ENCODE data around the gene FRAS1.
"Not testable (repeated sequence)": the region's sequence is repeated elsewhere in the genome, so short reads cannot be mapped to it uniquely, and the experiment has no call there.

The FRAS1 gene

GRCh38 chr4:78525559-78525958, 468.4 kb downstream of the FRAS1 start:
- DNase-seq: no peak

GRCh38 chr4:78527103-78527502, 470.0 kb downstream of the FRAS1 start:
- no peak for DNase-seq

DNA sequence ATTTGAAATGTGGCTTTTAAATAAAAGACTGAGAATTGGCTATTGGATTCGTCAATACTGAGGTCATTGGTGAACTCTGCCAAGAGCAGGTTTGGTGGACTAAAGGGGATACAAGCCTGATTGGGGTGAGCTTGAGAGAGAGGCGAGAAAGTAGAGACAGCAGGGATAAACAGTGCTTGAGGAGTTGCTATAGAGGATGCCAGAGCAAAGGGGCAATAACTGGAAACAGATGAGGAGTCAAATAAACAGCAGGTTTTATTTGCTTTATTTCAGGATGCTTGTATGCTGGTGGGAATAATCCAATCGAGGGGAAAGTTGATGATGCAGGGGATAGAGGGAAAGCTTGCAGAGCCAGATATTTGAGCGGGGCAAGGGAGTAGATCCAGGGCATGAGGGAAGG, 470.4 kb downstream of the FRAS1 start:
- DNase-seq: no peak

GRCh38 chr4:78528327-78528726, 471.2 kb downstream of the FRAS1 start:
- DNase-seq: no peak

- no peak for DNase-seq
These were observed 472.6 kb downstream of the FRAS1 start for GRCh38 chr4:78529569-78530209.

DNA sequence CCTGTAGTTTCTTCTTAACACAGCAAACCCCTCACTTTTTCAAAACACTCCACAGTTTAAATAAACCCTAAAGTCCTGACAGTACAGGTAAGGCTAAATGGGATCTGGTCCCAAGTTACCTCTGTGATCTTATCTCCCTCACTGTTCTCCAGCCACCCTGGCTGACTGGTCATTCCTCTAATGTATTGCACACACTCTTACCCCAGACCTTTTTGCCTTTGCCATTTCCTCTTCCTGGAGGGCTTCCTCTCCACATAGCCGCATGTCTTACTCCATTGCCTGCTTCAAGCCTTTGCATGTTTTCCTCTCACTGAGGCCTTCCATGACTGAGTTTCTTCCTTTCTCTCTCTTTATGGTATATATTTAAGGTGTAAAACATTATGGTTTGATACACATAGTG, 474.9 kb downstream of the FRAS1 start:
- no peak for DNase-seq

GRCh38 chr4:78533854-78534253, 476.7 kb downstream of the FRAS1 start:
- DNase-seq: no peak

- DNase-seq: no peak
These were observed 477.3 kb downstream of the FRAS1 start for GRCh38 chr4:78534286-78534955.

DNA sequence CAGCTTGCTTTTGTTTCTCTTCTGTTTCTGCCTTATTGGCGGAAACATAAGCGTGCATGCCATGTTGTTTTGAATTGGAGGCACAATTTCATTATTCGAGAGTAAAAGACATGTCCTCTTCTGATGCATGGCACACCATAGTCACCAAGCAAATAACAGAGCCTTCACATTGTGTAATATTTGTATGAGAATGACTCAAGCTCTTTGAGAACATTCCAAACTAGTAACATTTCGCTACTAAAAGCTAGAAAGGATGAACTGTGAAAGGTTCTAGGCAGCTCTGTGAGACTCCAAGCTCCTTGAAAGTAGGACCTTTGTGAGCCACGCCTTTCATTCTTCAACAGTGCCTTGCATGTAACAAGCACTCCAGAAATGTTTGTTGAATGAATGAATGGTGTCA, 485.2 kb downstream of the FRAS1 start:
- no peak for DNase-seq

GRCh38 chr4:78543424-78544125, 486.5 kb downstream of the FRAS1 start:
- DNase-seq: no peak

- DNase-seq: no peak
These were observed 487.6 kb downstream of the FRAS1 start for GRCh38 chr4:78544678-78545077.

DNA sequence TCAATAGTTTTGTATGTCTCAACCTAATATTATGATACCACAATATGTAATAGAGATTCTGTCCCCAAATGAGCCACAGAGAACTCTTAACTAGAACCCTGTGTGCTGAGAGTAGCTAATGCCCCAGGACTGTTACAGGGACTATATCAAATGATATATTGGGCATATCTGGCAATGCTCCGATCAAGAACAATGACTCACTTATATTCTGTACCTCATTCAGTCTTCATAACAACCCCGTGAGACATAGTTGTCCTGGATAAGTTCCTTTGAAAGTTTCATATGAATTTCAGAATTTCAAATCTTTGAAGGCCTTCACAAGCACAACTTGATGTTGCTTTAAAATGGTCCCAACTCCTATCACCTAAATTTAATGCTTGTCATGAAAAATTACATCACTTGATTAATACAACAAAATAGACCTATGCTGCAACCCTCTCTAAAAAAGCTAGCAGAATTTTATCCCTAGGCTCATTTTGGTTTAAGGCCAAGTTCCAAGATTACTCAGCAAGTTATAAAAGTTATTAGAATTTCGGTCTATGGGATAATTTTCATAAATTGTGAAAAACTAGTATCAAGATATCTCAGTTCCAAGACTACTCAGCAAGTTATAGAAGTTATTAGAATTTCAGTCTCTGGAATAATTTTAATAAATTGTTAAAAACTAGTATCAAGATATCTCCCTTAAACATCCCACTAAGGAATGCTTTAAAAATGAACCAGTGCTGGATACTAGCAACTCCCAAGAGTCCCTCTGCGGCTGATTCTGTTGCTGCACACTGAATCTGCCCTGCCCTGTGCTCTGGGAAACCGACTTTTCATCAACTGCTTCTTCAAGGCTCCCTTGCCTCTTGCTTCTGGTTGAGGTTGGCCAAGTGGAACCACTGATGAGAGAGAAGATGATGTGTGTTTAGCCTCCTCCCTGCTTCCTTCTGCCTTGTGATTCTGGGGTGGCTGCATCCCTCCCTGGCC, 488.4 kb downstream of the FRAS1 start:
- DNase-seq: no peak

DNA sequence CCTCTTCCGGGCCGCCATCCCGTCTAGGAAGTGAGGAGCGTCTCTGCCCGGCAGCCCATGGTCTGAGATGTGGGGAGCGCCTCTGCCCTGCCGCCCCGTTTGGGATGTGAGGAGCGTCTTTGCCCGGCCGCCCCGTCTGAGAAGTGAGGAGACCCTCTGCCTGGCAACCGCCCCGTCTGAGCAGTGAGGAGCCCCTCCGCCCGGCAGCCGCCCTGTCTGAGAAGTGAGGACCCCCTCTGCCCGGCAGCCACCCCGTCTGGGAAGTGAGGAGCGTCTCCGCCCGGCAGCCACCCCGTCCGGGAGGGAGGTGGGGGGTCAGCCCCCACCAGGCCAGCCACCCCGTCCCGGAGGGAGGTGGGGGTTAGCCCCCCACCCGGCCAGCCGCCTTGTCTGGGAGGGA, 490.8 kb downstream of the FRAS1 start:
- DNase-seq: not testable (repeated sequence)

DNA sequence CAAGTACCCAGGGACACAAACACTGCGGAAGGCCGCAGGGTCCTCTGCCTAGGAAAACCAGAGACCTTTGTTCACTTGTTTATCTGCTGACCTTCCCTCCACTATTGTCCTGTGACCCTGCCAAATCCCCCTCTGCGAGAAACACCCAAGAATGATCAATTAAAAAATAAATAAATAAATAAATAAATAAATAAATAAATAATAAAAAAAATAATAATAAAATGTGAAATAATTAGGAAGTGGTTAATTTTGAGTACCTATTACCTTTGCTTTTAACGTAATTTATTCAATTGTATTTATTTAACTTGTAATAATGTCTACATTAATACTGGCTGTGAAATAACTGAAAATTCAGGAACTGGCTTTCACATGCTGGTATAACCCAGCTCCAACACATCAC, 491.8 kb downstream of the FRAS1 start:
- not testable (repeated sequence) for DNase-seq

- DNase-seq: peak; percentile 40
These were observed 494.6 kb downstream of the FRAS1 start, which contains the start of gene ANXA3 for GRCh38 chr4:78551420-78552351. Gene ANXA3, plus strand, starts transcription at chr4:78551770. Its CDS starts 2,704 bp downstream, at chr4:78554474.

GRCh38 chr4:78552389-78553042, 495.4 kb downstream of the FRAS1 start:
- no peak for DNase-seq

- no peak for DNase-seq
These were observed 495.9 kb downstream of the FRAS1 start for GRCh38 chr4:78553043-78553396.

- DNase-seq: no peak
These were observed 496.5 kb downstream of the FRAS1 start for GRCh38 chr4:78553529-78554060.

DNA sequence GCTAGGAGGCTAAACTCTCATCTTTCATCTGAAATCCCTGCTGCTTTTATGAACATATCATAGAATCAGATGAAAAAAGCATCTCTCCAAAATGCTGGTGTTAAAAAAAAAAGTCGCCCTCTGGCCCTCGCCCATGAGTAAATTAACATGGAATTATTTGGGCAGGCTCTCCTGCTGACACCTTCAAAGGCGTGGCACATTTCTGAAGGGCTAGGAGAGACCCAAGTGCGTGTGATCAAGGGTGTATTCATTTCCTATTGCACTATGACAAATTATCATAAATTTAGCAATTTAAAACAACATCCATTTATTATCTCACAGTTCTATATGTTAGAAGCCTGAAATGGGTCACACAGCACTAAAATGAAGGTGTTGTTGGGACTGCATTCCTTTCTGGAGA, 499.5 kb downstream of the FRAS1 start:
- no peak for DNase-seq

DNA sequence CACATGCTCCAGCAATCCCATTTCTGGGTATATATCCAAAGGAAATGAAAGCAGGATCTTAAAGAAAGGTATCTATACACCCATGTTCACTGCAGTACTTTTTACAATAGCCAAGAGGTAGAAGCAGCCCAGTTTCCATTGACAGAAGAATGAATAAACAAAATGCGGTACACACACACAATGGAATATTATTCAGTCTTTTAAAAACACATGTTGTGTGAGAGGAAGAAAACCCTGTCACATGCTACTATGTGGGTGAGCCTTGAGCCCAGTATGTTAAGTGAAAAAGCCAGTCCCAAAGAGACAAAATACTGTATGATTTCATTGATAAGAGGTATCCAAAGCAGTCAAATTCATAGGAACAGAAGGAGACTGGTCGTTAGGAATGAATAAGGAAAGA, 500.7 kb downstream of the FRAS1 start:
- DNase-seq: no peak

- DNase-seq: no peak
These were observed 501.3 kb downstream of the FRAS1 start for GRCh38 chr4:78558410-78558809.

Measured in right hindlimb (tissue), 1 donor.